Measurements from ENCODE around the gene MACROD2. TPM values are rescaled to one million over a fixed set of nuclear protein-coding genes. Genes with fewer than 3 reads are reported as not detected.

Gene MACROD2
- total and polyA plus RNA-seq, 4 donors: 0.66 to 10.5 (median 3.3) TPM

GRCh38 chr20:14295770-14296309 lies 300.5 kb downstream of the MACROD2 start:
- H3K27me3 ChIP-seq (ENCODE audit: control insufficient read depth in 4 of 4, insufficient read depth in 4 of 4, low read length in 3 of 4): no peaks in the 10 kb centered on the region
- H3K9ac ChIP-seq (ENCODE audit: low read depth in 1 of 2, low read length in 2 of 2): no peak overlapping the region
- no peaks in the 10 kb centered on the region for H3K4me1 ChIP-seq (ENCODE audit: control insufficient read depth in 4 of 4, insufficient read depth in 4 of 4, low read length in 3 of 4)
- no peaks in the 10 kb centered on the region for H3K36me3 ChIP-seq (ENCODE audit: control insufficient read depth in 4 of 4, insufficient read depth in 3 of 4, low read depth in 1 of 4, low read length in 3 of 4)
- 45% methylated on average over 3 of the region's 3 CpGs for WGBS
- TF ChIP-seq NR2F2 (IDR thresholded peaks at IDR 0.05) (no peak), ZBTB33 (IDR thresholded peaks at IDR 0.05) (no peak), CTCF (IDR thresholded peaks at IDR 0.05; ENCODE audit: low read depth, low read length, missing input control) (no peak), JUND (IDR thresholded peaks at IDR 0.05) (no peak), GABPA (IDR thresholded peaks at IDR 0.05 in 1 of 2, conservative IDR thresholded peaks at IDR 0.05 in 1 of 2) (no peak), RXRA (IDR thresholded peaks at IDR 0.05) (no peak), EGR1 (IDR thresholded peaks at IDR 0.05; ENCODE audit: low read depth in 2 of 2) (no peak), YY1 (IDR thresholded peaks at IDR 0.05) (no peak), FOXA2 (IDR thresholded peaks at IDR 0.05) (no peak), RAD21 (IDR thresholded peaks at IDR 0.05) (no peak), TAF1 (conservative IDR thresholded peaks at IDR 0.05) (no peak), HNF4G (IDR thresholded peaks at IDR 0.05) (no peak)
- no peaks in the 10 kb centered on the region for H3K9me3 ChIP-seq (ENCODE audit: control insufficient read depth in 4 of 4, low read length in 3 of 4)
- H3K27ac ChIP-seq (ENCODE audit: low read depth in 1 of 2, low read length in 2 of 2): no peak overlapping the region
- no peak overlapping the region for H3K4me3 ChIP-seq (ENCODE audit: low read depth in 1 of 3, low read length in 3 of 3)
- DNase-seq (ENCODE audit: low spot score): no peak

- Histone ChIP-seq H3K4me1 (ENCODE audit: control insufficient read depth in 4 of 4, insufficient read depth in 4 of 4, low read length in 3 of 4) (no peaks in the 10 kb centered on the region), H3K27ac (ENCODE audit: low read depth in 1 of 2, low read length in 2 of 2) (no peak overlapping the region), H3K27me3 (ENCODE audit: control insufficient read depth in 4 of 4, insufficient read depth in 4 of 4, low read length in 3 of 4) (no peaks in the 10 kb centered on the region), H3K9me3 (ENCODE audit: control insufficient read depth in 4 of 4, low read length in 3 of 4) (no peaks in the 10 kb centered on the region), H3K9ac (ENCODE audit: low read depth in 1 of 2, low read length in 2 of 2) (no peak overlapping the region), H3K36me3 (ENCODE audit: control insufficient read depth in 4 of 4, insufficient read depth in 3 of 4, low read depth in 1 of 4, low read length in 3 of 4) (no peaks in the 10 kb centered on the region), H3K4me3 (ENCODE audit: low read depth in 1 of 3, low read length in 3 of 3) (no peak overlapping the region)
- TF ChIP-seq RAD21 (IDR thresholded peaks at IDR 0.05): no peak
- no peak for TF ChIP-seq SP1 (IDR thresholded peaks at IDR 0.05)
- TF ChIP-seq TAF1 (conservative IDR thresholded peaks at IDR 0.05): no peak
- no peak for TF ChIP-seq EGR1 (IDR thresholded peaks at IDR 0.05; ENCODE audit: low read depth in 2 of 2)
- TF ChIP-seq HNF4A (conservative IDR thresholded peaks at IDR 0.05): no peak
- TF ChIP-seq MAX (IDR thresholded peaks at IDR 0.05): no peak
- TF ChIP-seq FOXA1 (IDR thresholded peaks at IDR 0.05): no peak
- no peak for TF ChIP-seq REST (IDR thresholded peaks at IDR 0.05)
- no peak for TF ChIP-seq JUND (IDR thresholded peaks at IDR 0.05)
- TF ChIP-seq FOXA2 (IDR thresholded peaks at IDR 0.05): no peak
- no peak for TF ChIP-seq GABPA (IDR thresholded peaks at IDR 0.05 in 1 of 2, conservative IDR thresholded peaks at IDR 0.05 in 1 of 2)
- no peak for TF ChIP-seq CTCF (IDR thresholded peaks at IDR 0.05; ENCODE audit: low read depth, low read length, missing input control)
- 91% methylated on average over 4 of the region's 4 CpGs for WGBS
- no peak for DNase-seq (ENCODE audit: low spot score)
Measured at GRCh38 chr20:14299831-14300230, 304.5 kb downstream of the MACROD2 start.

All from liver (tissue), 9 donors.